Heart right ventricle (tissue), 16 donors: ENCODE measurements around the gene LPP. TPM values are rescaled to one million over a fixed set of nuclear protein-coding genes. Genes with fewer than 3 reads are reported as not detected.
A peak's percentile ranks its signal among the peaks of the same experiment; 100 is the strongest.
"Not testable (repeated sequence)": the region's sequence is repeated elsewhere in the genome, so short reads cannot be mapped to it uniquely, and the experiment has no call there.

ENCODE experiments used
- ATAC-seq, 8 donors: fragments of 200-7000 bp; cut with Tn5 transposase; one replicate each; pipeline ENCODE4 v1.9.1; 2020; ENCODE audit warnings: mild to moderate bottlenecking in 8 of 8, moderate library complexity in 8 of 8, moderate number of reproducible peaks in 1 of 8
- DNase-seq, 2 donors: peaks; one replicate each; pipeline ENCODE4 v3.0.0-alpha.2; 2020
- H3K27ac ChIP-seq, 10 donors: fragments of 200-600 bp; sonication (generic) in 2 of 10; one replicate each; pipeline versions ENCODE4 v1.5.0 to v1.8.0; 2020 to 2022; ENCODE audit warnings: mild to moderate bottlenecking in 3 of 10
- H3K27me3 ChIP-seq, 7 donors: fragments of 200-600 bp; one replicate each; pipeline ENCODE4 v1.8.0; 2021 to 2022; ENCODE audit warnings: mild to moderate bottlenecking in 2 of 7
- H3K36me3 ChIP-seq, 9 donors: fragments of 200-600 bp; sonication (generic) in 1 of 9; one replicate each; pipeline versions ENCODE4 v1.5.0 to v1.8.0; 2020 to 2022; ENCODE audit warnings: mild to moderate bottlenecking in 2 of 9
- H3K4me1 ChIP-seq, 9 donors: fragments of 200-600 bp; sonication (generic) in 1 of 9; one replicate each; pipeline versions ENCODE4 v1.5.0 to v1.8.0; 2020 to 2022; ENCODE audit warnings: mild to moderate bottlenecking in 4 of 9
- H3K4me3 ChIP-seq, 10 donors: fragments of 200-600 bp; sonication (generic) in 2 of 10; one replicate each; pipeline versions ENCODE4 v1.5.0 to v1.8.0; 2020 to 2022; ENCODE audit warnings: mild to moderate bottlenecking in 7 of 10, moderate library complexity in 2 of 10
- H3K9me3 ChIP-seq, 11 donors: fragments of 200-600 bp in 10 of 11; sonication (generic) in 2 of 11; one replicate each; pipeline versions ENCODE4 v1.5.0 to v1.8.0; 2013 to 2022; ENCODE audit warnings: mild to moderate bottlenecking in 2 of 11, control low read depth in 1 of 11, moderate library complexity in 1 of 11
- WGBS, 2 donors: extraction: QIAGEN DNeasy Blood & Tissue Kit; methylation state at CpG; one replicate each; pipeline ENCODE4 v1.1.7; 2013; ENCODE audit warnings: inconsistent platforms in 1 of 2; 5-methylcytosine and 5-hydroxymethylcytosine counted together
- intact Hi-C, 10 donors: fragments of 100-400 bp; cut with DNase I; formaldehyde crosslinking; loops; one replicate each; pipeline versions ENCODE4 v1.11.1 to v1.14.2; 2022
- polyA plus RNA-seq, 2 donors: library from polyadenylated mRNA; stranded (reverse); fragments of 200-250 nt; gene quantifications; one replicate each; pipeline ENCODE4 v1.2.3, GENCODE V29; 2013
- total RNA-seq, 10 donors: library from RNA; stranded (reverse); fragmentation: NEBNext Ultra II Directional in 3 of 10; extraction: Animal tissue kit (Norgen Biotek cat#: 25700) in 3 of 10; gene quantifications; one replicate each; pipeline versions ENCODE4 v1.2.1 to v1.2.4, GENCODE V29; 2021 to 2023
- TF ChIP-seq, protein P1 (sequence below), 9 donors: fragments of 200-600 bp; sonication (generic) in 2 of 9; IDR thresholded peaks; one replicate each; pipeline versions ENCODE4 v1.5.0 to v1.8.0; 2021 to 2022; ENCODE audit warnings: antibody characterized with exemption in 9 of 9, mild to moderate bottlenecking in 5 of 9, moderate library complexity in 1 of 9
- donor health status: Arrhythmogenic right ventricular cardiomyopathy.
- donor health status: ischemic (EF 13 %, LVEDD 7.1; RV severe dilation, severe dysfunction).
- donor health status: healthy with polysubstance abuse.
- donor health status: DM: no; HTN: yes; CAD: no.
- donor health status: DM: no; HTN: no; CAD: no.
- donor health status: ischemic (EF 25% LVEDD 6.9; RV normal size, moderate dysfunction).
- donor health status: ischemic (EF 25% LVEDD 5.7; RV mildly dilated, moderate dysfunction).
- donor health status: healthy.
- donor health status: DM: yes; HTN: yes; CAD: no.
- donor health status: Ischemic cardiomyopathy.
- donor health status: ischemic (EF 35%, LVEDD 5.7; RV mildly dilated, moderate dysfunction).
- donor health status: nonischemic (EF 11% LVEDD 7.7; RV severe dilation, severe dysfunction).
- donor health status: DM: yes; HTN: yes; CAD: no.
- donor health status: PGD.
- donor health status: ischemic (EF 29% LVEDD 5.4; RV normal size, mild dysfunction).
- donor health status: nonischemic (EF 23%, LVEDD 6.1; RV moderate dilation, normal function).

The LPP gene
- total and polyA plus RNA-seq, 12 donors, result 8.5 to 188 (median 140) TPM

DNA sequence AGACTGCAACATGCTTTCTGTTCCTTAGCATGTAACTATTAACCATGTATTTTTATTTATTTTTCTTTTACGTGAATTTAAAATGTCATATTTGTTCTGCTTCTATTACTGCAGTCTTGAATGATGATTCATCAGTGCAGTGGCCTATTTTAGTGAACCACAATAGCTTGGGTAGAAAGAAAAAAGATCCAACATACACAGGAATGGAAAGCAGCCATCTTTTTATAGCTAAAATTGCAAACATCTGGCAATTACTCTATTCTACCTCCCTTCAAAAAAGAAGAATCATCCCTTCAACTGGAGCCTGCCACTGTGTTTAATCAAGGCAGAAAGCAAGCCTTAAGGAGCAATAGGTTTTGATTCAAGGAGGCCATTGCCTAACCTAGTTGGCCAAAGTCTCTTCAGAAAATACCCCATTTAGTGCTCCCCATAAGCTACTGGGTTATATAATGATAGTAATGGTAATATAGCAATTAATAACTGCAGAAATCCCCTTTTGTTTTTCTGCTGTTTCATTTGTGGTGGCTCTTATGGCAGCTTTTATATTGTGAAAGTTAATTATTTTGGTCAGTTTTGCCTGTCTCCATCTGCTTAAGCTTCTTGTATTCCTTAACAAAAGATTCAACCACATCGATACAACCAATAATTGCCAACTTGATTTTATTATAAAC is 267.3 kb downstream of the LPP start:
- Histone ChIP-seq H3K36me3 (no peaks in the 10 kb centered on the region), H3K4me1 (peaks cover 0 to 31% (median 18%) of the 10 kb centered on the region in 9 donors), H3K9me3 (peaks cover 0 to 25% (median 0%) of the 10 kb centered on the region in 11 donors), H3K27me3 (no peaks in the 10 kb centered on the region), H3K4me3 (no peak overlapping the region), H3K27ac (peak overlapping the region in 5 of 10 donors; percentile 3 to 73 (median 20))
- intact Hi-C loops, result no loop called here
- WGBS, 2 donors, result 72 to 75% methylated on average over 2 of the region's 2 CpGs
- ATAC-seq (peak in 3 of 8 donors; percentile 45 to 53 (median 46)), DNase-seq (no peak)
- TF ChIP-seq, protein P1, sequence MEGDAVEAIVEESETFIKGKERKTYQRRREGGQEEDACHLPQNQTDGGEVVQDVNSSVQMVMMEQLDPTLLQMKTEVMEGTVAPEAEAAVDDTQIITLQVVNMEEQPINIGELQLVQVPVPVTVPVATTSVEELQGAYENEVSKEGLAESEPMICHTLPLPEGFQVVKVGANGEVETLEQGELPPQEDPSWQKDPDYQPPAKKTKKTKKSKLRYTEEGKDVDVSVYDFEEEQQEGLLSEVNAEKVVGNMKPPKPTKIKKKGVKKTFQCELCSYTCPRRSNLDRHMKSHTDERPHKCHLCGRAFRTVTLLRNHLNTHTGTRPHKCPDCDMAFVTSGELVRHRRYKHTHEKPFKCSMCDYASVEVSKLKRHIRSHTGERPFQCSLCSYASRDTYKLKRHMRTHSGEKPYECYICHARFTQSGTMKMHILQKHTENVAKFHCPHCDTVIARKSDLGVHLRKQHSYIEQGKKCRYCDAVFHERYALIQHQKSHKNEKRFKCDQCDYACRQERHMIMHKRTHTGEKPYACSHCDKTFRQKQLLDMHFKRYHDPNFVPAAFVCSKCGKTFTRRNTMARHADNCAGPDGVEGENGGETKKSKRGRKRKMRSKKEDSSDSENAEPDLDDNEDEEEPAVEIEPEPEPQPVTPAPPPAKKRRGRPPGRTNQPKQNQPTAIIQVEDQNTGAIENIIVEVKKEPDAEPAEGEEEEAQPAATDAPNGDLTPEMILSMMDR (IDR thresholded peaks at IDR 0.05), result no peak

DNA sequence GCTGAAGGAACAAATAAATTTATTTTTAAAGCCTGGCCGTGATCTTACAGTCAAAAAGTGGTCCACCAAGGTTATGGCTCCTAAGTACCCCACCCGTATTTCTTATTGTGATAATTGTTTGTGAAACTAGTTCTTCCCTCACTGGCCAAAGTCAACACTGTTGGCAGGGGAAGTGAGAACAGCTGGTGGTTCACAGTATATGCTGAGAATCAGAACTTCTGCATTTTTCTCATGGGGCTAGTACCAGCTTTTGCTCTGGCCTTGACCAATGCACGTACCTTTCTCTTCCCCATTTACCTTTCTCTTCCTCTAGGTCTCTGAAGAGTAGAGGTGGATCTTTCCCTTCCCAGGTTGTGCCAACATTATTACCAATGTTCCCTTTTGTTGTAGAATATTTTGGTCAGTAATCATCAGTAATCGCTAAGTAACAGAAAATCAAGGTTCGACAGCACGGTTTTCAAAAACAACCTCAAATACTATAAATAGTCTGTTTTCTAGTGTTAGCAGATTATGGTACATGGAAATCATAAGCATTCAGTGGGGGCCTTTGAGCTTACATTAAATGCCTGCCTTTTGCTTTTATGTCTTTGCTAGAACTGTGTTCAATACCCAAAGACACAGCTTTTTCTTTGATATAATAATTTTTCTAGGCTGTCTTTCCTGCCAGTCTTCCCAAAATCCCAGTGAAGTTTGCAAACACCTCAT is 268.0 kb downstream of the LPP start:
- ATAC-seq (peak in 7 of 8 donors; percentile 59 to 80 (median 66)), DNase-seq (peak in 1 of 2 donors; percentile 15)
- H3K9me3 ChIP-seq, result peaks cover 0 to 29% (median 0%) of the 10 kb centered on the region in 11 donors
- no peaks in the 10 kb centered on the region for H3K27me3 ChIP-seq
- no peak overlapping the region for H3K4me3 ChIP-seq
- H3K4me1 ChIP-seq, result peaks cover 0 to 31% (median 17%) of the 10 kb centered on the region in 9 donors
- TF ChIP-seq, protein P1 (IDR thresholded peaks at IDR 0.05), result no peak
- peak overlapping the region in 5 of 10 donors; percentile 3 to 73 (median 20) for H3K27ac ChIP-seq
- intact Hi-C loops, result no loop called here
- WGBS, 2 donors, result 75 to 77% methylated on average over 6 of the region's 6 CpGs
- no peaks in the 10 kb centered on the region for H3K36me3 ChIP-seq

DNA sequence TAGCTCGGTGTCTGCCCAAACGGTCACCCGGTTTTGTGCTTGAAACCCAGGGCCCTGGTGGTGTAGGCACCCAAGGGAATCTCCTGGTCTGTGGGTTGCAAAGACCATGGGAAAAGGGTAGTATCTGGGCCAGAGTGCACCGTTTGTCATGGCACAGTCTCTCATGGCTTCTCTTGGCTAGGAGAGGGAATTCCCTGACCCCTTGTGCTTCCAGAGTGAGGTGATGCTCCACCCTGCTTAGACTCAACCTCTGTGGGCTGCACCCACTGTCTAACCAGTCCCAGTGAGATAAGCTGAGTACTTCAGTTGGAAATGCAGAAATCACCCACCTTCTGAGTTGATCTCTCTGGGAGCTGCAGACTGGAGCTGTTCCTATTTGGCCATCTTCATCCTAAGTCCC is 274.0 kb downstream of the LPP start:
- not testable (repeated sequence) for DNase-seq, H3K4me3 ChIP-seq, ATAC-seq, H3K27me3 ChIP-seq, H3K27ac ChIP-seq, H3K36me3 ChIP-seq
- Histone ChIP-seq H3K4me1 (peaks cover 4 to 39% (median 21%) of the 10 kb centered on the region in 9 donors), H3K9me3 (peaks cover 0 to 13% (median 0%) of the 10 kb centered on the region in 11 donors)
- 90 to 91% methylated on average over 4 of the region's 4 CpGs for WGBS, 2 donors
- intact Hi-C loops, result loop anchor here in 1 of 10 donors (5.0 kb wide), 1 partner anchor 1541 kb away; no protein-coding TSS in a partner anchor

DNA sequence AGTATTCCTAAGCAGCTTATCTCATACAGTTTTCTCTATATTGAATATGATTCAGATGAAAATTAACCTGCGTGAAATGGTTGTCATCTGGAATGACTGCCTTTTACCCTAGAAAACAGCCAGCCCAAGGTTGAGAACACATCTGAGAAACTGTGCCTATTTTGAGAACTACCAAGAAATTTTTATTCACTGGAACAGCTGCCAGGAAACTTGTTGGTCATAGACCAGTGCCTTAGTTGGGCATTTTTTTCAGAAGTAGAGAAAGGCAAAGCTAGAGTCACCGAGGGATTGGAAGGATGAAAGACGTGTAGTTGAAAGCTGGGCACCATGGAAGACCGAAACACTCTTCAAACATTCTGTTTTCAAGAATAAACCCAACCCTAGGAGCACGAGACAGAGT is 277.1 kb downstream of the LPP start:
- peaks cover 0 to 10% (median 0%) of the 10 kb centered on the region in 11 donors for H3K9me3 ChIP-seq
- peak overlapping the region in 3 of 10 donors; percentile 13 to 63 (median 38) for H3K27ac ChIP-seq
- TF ChIP-seq, protein P1 (IDR thresholded peaks at IDR 0.05), result no peak
- peaks cover 8 to 67% (median 27%) of the 10 kb centered on the region in 9 donors for H3K4me1 ChIP-seq
- H3K36me3 ChIP-seq, result no peaks in the 10 kb centered on the region
- intact Hi-C loops, result no loop called here
- ATAC-seq, result no peak
- DNase-seq, result no peak
- H3K4me3 ChIP-seq, result no peak overlapping the region
- 97% methylated on average over 5 of the region's 5 CpGs for WGBS, 2 donors
- no peaks in the 10 kb centered on the region for H3K27me3 ChIP-seq
